Fibroblast of lung (primary cell): ENCODE data around the gene RBPJL. TPM values are rescaled to one million over a fixed set of nuclear protein-coding genes. Genes with fewer than 3 reads are reported as not detected.

Experiments
- DNase-seq, 2 donors: peaks; one replicate each; pipeline versions ENCODE4 v3.0.0 to v3.0.0-alpha.2; 2010; ENCODE audit warnings: low read depth in 2 of 2
- H2AFZ ChIP-seq: 2 replicates; pipeline ENCODE4 v1.5.1; 2012; ENCODE audit warnings: low read length, control low read depth, inconsistent platforms
- H3K27ac ChIP-seq: 2 replicates; pipeline ENCODE4 v1.5.1; 2011; ENCODE audit warnings: low read length, control low read depth; ENCODE audit not compliant: insufficient read depth
- H3K27me3 ChIP-seq: 2 replicates; pipeline ENCODE4 v1.5.1; 2011; ENCODE audit warnings: mild to moderate bottlenecking, low read length; ENCODE audit not compliant: control insufficient read depth, insufficient read depth
- H3K36me3 ChIP-seq: 2 replicates; pipeline ENCODE4 v1.5.1; 2011; ENCODE audit warnings: low read length; ENCODE audit not compliant: control insufficient read depth, insufficient read depth
- H3K4me1 ChIP-seq: 2 replicates; pipeline ENCODE4 v1.5.1; 2011; ENCODE audit warnings: low read length; ENCODE audit not compliant: control insufficient read depth, insufficient read depth; ENCODE audit errors: extremely low read depth
- H3K4me2 ChIP-seq: 2 replicates; pipeline ENCODE4 v1.5.1; 2011; ENCODE audit warnings: low read length, control low read depth; ENCODE audit not compliant: insufficient read depth; ENCODE audit errors: extremely low read depth
- H3K4me3 ChIP-seq, 4 experiments: fragments of 200-600 bp in 1 of 4; sonication (generic) in 1 of 4; replicated peaks in 1 of 4; 2 replicates each; pipeline ENCODE4 v1.5.1; 2011 to 2016; ENCODE audit warnings: low read length in 4 of 4, low read depth in 3 of 4, mild to moderate bottlenecking in 3 of 4, control low read depth in 2 of 4, inconsistent platforms in 1 of 4, mixed read lengths in 1 of 4; ENCODE audit not compliant: insufficient read depth in 1 of 4; ENCODE audit errors: control extremely low read depth in 1 of 4
- H3K79me2 ChIP-seq: 2 replicates; pipeline ENCODE4 v1.5.1; 2012; ENCODE audit warnings: mild to moderate bottlenecking, low read length, inconsistent platforms; ENCODE audit not compliant: control insufficient read depth, insufficient read depth
- H3K9ac ChIP-seq: 2 replicates; pipeline ENCODE4 v1.5.1; 2011; ENCODE audit warnings: mild to moderate bottlenecking, low read length, control low read depth; ENCODE audit not compliant: insufficient read depth
- H3K9me3 ChIP-seq: 2 replicates; pipeline ENCODE4 v1.5.1; 2012; ENCODE audit warnings: low read depth, low read length; ENCODE audit not compliant: control insufficient read depth, insufficient read depth
- H4K20me1 ChIP-seq: 2 replicates; pipeline ENCODE4 v1.5.1; 2011; ENCODE audit warnings: low read length; ENCODE audit not compliant: control insufficient read depth, insufficient read depth; ENCODE audit errors: extremely low read depth
- EZH2 ChIP-seq: IDR thresholded peaks from 2 replicates; pipeline ENCODE4 v1.5.1; 2012; ENCODE audit warnings: low read length, control low read depth, mild to moderate bottlenecking; ENCODE audit errors: missing control alignments
- polyA plus RNA-seq, 2 donors: library from polyadenylated mRNA; depleted of rRNA in 1 of 2; stranded (reverse) in 1 of 2; unstranded in 1 of 2; fragments of >200 nt; gene quantifications; 2 replicates each; pipeline ENCODE4 v1.2.1, GENCODE V29; 2011 to 2012; ENCODE audit warnings: missing spikeins in 1 of 2
- total RNA-seq: library from RNA; depleted of rRNA; stranded (reverse); fragments of >200 nt; gene quantifications from 2 replicates; pipeline ENCODE4 v1.2.1, GENCODE V29; 2014
- TF ChIP-seq, protein P1 (sequence below), 2 donors: IDR thresholded peaks in 1 of 2; conservative IDR thresholded peaks in 1 of 2; 1 replicate in 1 of 2; 2 replicates in 1 of 2; pipeline ENCODE4 v1.5.1; 2011 to 2012; ENCODE audit warnings: low read length in 2 of 2, control low read depth in 1 of 2, inconsistent platforms in 1 of 2, low read depth in 1 of 2, mild to moderate bottlenecking in 1 of 2

Gene RBPJL
- total and polyA plus RNA-seq, 2 donors (not counting 1 experiment from before 2014, with no cell fraction given), result not detected

- no peak overlapping the region for H2AFZ ChIP-seq
- no peak overlapping the region for H3K27ac ChIP-seq
- DNase-seq, result no peak
- H3K27me3 ChIP-seq, result peaks cover 17% of the 10 kb centered on the region
- no peaks in the 10 kb centered on the region for H3K4me1 ChIP-seq
- no peak for TF ChIP-seq EZH2
- TF ChIP-seq, protein P1, sequence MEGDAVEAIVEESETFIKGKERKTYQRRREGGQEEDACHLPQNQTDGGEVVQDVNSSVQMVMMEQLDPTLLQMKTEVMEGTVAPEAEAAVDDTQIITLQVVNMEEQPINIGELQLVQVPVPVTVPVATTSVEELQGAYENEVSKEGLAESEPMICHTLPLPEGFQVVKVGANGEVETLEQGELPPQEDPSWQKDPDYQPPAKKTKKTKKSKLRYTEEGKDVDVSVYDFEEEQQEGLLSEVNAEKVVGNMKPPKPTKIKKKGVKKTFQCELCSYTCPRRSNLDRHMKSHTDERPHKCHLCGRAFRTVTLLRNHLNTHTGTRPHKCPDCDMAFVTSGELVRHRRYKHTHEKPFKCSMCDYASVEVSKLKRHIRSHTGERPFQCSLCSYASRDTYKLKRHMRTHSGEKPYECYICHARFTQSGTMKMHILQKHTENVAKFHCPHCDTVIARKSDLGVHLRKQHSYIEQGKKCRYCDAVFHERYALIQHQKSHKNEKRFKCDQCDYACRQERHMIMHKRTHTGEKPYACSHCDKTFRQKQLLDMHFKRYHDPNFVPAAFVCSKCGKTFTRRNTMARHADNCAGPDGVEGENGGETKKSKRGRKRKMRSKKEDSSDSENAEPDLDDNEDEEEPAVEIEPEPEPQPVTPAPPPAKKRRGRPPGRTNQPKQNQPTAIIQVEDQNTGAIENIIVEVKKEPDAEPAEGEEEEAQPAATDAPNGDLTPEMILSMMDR (conservative IDR thresholded peaks at IDR 0.05 in 1 of 2, IDR thresholded peaks at IDR 0.05 in 1 of 2; ENCODE audit: low read depth in 1 of 2, low read length in 2 of 2), result no peak
- H3K79me2 ChIP-seq, result no peaks in the 10 kb centered on the region
- H3K9ac ChIP-seq, result no peak overlapping the region
- no peaks in the 10 kb centered on the region for H3K9me3 ChIP-seq
- H3K4me2 ChIP-seq, result no peak overlapping the region
- no peaks in the 10 kb centered on the region for H4K20me1 ChIP-seq
- no peaks in the 10 kb centered on the region for H3K36me3 ChIP-seq
- H3K4me3 ChIP-seq, result no peak overlapping the region
Observed at GRCh38 chr20:45313943-45314342, 7.3 kb downstream of the RBPJL start.

DNA sequence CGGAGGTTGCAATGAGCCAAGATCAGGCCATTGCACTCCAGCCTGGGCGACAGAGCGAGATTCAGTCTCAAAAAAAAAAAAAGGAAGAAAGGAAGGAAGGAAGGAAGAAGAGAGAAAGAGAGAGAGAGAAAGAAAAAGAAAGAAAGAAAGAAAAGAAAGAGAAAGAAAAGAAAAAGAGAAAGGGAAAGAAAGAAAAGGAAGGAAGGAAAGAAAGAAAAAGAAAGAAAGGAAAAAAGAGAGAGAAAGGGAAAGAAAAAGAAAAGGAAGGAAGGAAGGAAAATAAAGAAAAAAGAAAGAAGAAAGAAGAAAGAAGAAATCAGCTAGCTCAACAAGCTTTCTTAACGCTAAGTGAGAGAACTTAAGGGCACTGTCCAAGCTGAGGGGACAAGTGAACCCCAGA, 9.0 kb downstream of the RBPJL start:
- no peak overlapping the region for H3K9ac ChIP-seq
- no peak overlapping the region for H3K4me2 ChIP-seq
- no peak overlapping the region for H3K27ac ChIP-seq
- no peaks in the 10 kb centered on the region for H3K4me1 ChIP-seq
- H4K20me1 ChIP-seq, result no peaks in the 10 kb centered on the region
- no peaks in the 10 kb centered on the region for H3K79me2 ChIP-seq
- no peak overlapping the region for H3K4me3 ChIP-seq
- no peak for DNase-seq
- H2AFZ ChIP-seq, result no peak overlapping the region
- no peaks in the 10 kb centered on the region for H3K36me3 ChIP-seq
- TF ChIP-seq, protein P1 (conservative IDR thresholded peaks at IDR 0.05 in 1 of 2, IDR thresholded peaks at IDR 0.05 in 1 of 2; ENCODE audit: low read depth in 1 of 2, low read length in 2 of 2), result no peak
- no peak for TF ChIP-seq EZH2
- no peaks in the 10 kb centered on the region for H3K9me3 ChIP-seq
- H3K27me3 ChIP-seq, result peaks cover 17% of the 10 kb centered on the region

- Histone ChIP-seq H3K79me2 (no peaks in the 10 kb centered on the region), H3K4me2 (no peak overlapping the region)
- no peak for DNase-seq
Observed at GRCh38 chr20:45316150-45317080, 9.8 kb downstream of the RBPJL start.

More at GRCh38 chr20:45316150-45317080, 9.8 kb downstream of the RBPJL start:
- no peak overlapping the region for H2AFZ ChIP-seq
- H3K4me1 ChIP-seq, result no peaks in the 10 kb centered on the region
- peaks cover 17% of the 10 kb centered on the region for H3K27me3 ChIP-seq
- no peak overlapping the region for H3K9ac ChIP-seq
- no peaks in the 10 kb centered on the region for H3K36me3 ChIP-seq
- no peak overlapping the region for H3K4me3 ChIP-seq
- H4K20me1 ChIP-seq, result no peaks in the 10 kb centered on the region
- TF ChIP-seq, protein P1 (conservative IDR thresholded peaks at IDR 0.05 in 1 of 2, IDR thresholded peaks at IDR 0.05 in 1 of 2; ENCODE audit: low read depth in 1 of 2, low read length in 2 of 2), result no peak
- peak; percentile 59 for TF ChIP-seq EZH2
- no peak overlapping the region for H3K27ac ChIP-seq
- H3K9me3 ChIP-seq, result no peaks in the 10 kb centered on the region
